Measurements from ENCODE around the gene MCUB. TPM values are rescaled to one million over a fixed set of nuclear protein-coding genes. Genes with fewer than 3 reads are reported as not detected.

Gene MCUB
- total RNA-seq, 1 experiment from 2014 or later = 14.8 TPM

DNA sequence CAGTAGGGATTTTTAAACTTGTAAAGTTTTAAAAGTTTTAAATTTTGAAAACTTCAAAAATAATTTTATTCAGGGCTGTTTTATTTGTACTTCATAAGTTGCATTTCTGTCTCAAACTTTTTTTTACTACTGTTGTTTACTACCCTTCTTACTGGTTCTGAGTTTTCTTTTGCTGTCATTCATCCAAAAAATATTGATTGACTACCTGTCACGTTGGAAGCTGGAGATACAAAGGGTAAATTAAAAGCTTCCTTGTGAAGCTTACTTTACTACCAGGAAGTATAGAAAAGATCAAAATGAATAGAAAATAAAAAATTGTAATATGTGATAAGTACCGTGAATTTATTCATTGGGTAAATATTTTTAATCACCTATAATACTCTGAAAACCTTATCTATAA, 49.4 kb upstream of the MCUB start:
- no peak overlapping the region for H3K27ac ChIP-seq (ENCODE audit: insufficient read length, low read depth, low read length)
- no peaks in the 10 kb centered on the region for H3K79me1 ChIP-seq (ENCODE audit: insufficient read depth, low read depth, low read length, poor library complexity, severe bottlenecking)
- no peak for DNase-seq
- H2BK15ac ChIP-seq (ENCODE audit: low read depth, low read length) = no peak overlapping the region
- no peaks in the 10 kb centered on the region for H4K20me1 ChIP-seq (ENCODE audit: control insufficient read depth, insufficient read depth, insufficient read length)
- no peak overlapping the region for H2BK120ac ChIP-seq (ENCODE audit: low read depth, low read length, poor library complexity, severe bottlenecking)
- Mint-ChIP-seq H3K4me3 (no peak overlapping the region), H3K36me3 (ENCODE audit: insufficient read depth in 1 of 3, low read depth in 3 of 3) (peaks cover 21 to 63% (median 50%) of the 10 kb centered on the region in 3 experiments), H3K4me1 (no peaks in the 10 kb centered on the region), H3K27me3 (ENCODE audit: low read depth) (no peaks in the 10 kb centered on the region), H3K9me3 (no peaks in the 10 kb centered on the region), H3K27ac (no peak overlapping the region)
- no peak overlapping the region for H4K91ac ChIP-seq (ENCODE audit: insufficient read length, low read depth, low read length)
- no peak overlapping the region for H2BK20ac ChIP-seq (ENCODE audit: low read depth, low read length, poor library complexity, severe bottlenecking)
- no peak overlapping the region for H3K56ac ChIP-seq (ENCODE audit: insufficient read length, low read depth, low read length)
- H3K14ac ChIP-seq (ENCODE audit: insufficient read depth, low read length) = no peak overlapping the region
- H2AFZ ChIP-seq (ENCODE audit: low read length) = no peak overlapping the region
- H3K27me3 ChIP-seq (ENCODE audit: insufficient read depth, low read length) = no peaks in the 10 kb centered on the region
- H3K18ac ChIP-seq (ENCODE audit: insufficient read length, low read depth, low read length) = no peak overlapping the region
- H3K23me2 ChIP-seq (ENCODE audit: insufficient read length, low read depth, low read length, poor library complexity, severe bottlenecking) = no peaks in the 10 kb centered on the region
- no CpG with 5 or more reads among the region's 2 CpGs for WGBS (ENCODE audit: extremely low coverage, insufficient read length, low lambda C conversion rate)
- no peak overlapping the region for H3K9ac ChIP-seq (ENCODE audit: extremely low read depth, insufficient read length, low read length)
- no peaks in the 10 kb centered on the region for H3K9me3 ChIP-seq (ENCODE audit: control insufficient read depth, low read depth, low read length)
- H3K4ac ChIP-seq (ENCODE audit: low read depth, low read length) = no peak overlapping the region
- no peak overlapping the region for H2BK5ac ChIP-seq (ENCODE audit: insufficient read length, low read length)
- H3T11ph ChIP-seq (ENCODE audit: low read length) = no peak overlapping the region
- TF ChIP-seq, protein P1, sequence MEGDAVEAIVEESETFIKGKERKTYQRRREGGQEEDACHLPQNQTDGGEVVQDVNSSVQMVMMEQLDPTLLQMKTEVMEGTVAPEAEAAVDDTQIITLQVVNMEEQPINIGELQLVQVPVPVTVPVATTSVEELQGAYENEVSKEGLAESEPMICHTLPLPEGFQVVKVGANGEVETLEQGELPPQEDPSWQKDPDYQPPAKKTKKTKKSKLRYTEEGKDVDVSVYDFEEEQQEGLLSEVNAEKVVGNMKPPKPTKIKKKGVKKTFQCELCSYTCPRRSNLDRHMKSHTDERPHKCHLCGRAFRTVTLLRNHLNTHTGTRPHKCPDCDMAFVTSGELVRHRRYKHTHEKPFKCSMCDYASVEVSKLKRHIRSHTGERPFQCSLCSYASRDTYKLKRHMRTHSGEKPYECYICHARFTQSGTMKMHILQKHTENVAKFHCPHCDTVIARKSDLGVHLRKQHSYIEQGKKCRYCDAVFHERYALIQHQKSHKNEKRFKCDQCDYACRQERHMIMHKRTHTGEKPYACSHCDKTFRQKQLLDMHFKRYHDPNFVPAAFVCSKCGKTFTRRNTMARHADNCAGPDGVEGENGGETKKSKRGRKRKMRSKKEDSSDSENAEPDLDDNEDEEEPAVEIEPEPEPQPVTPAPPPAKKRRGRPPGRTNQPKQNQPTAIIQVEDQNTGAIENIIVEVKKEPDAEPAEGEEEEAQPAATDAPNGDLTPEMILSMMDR (conservative IDR thresholded peaks at IDR 0.05) = no peak
- no peak overlapping the region for H2AK5ac ChIP-seq (ENCODE audit: insufficient read length, low read length)
- no peaks in the 10 kb centered on the region for H3K4me1 ChIP-seq (ENCODE audit: insufficient read depth, low read length)
- no peak overlapping the region for H2BK12ac ChIP-seq (ENCODE audit: insufficient read length, low read depth, low read length)
- H3K79me2 ChIP-seq (ENCODE audit: insufficient read depth, low read length) = no peaks in the 10 kb centered on the region
- no peak overlapping the region for H3K23ac ChIP-seq (ENCODE audit: insufficient read length, low read depth, low read length)
- H3K4me2 ChIP-seq (ENCODE audit: insufficient read depth, insufficient read length, low read length) = no peak overlapping the region
- no peak overlapping the region for H4K8ac ChIP-seq (replicated peaks; ENCODE audit: insufficient read length, low read depth, low read length)
- no peak overlapping the region for H4K5ac ChIP-seq (ENCODE audit: insufficient read length, low read depth, low read length)

All from H9 (cell line).